ENCODE results near the gene DLG4.

The DLG4 gene

GRCh38 chr17:7191069-7191468 is 28.6 kb downstream of the DLG4 start:
- H3K9me3 ChIP-seq (ENCODE audit: insufficient read depth, low read depth, low read length), result no peaks in the 10 kb centered on the region
- H3K4me3 ChIP-seq (ENCODE audit: low read length, poor library complexity, severe bottlenecking), result no peak overlapping the region
- H3K4me2 ChIP-seq (ENCODE audit: low read depth, low read length, poor library complexity, severe bottlenecking), result no peak overlapping the region
- no peaks in the 10 kb centered on the region for H3F3A ChIP-seq (ENCODE audit: low read depth)
- no peaks in the 10 kb centered on the region for H3K79me2 ChIP-seq (ENCODE audit: insufficient read depth, low read length)
- no peak overlapping the region for H3K9ac ChIP-seq (ENCODE audit: low read depth, low read length, poor library complexity, severe bottlenecking)
- H4K20me1 ChIP-seq (ENCODE audit: insufficient read depth, low read length, poor library complexity, severe bottlenecking), result no peaks in the 10 kb centered on the region
- no peak overlapping the region for H2AFZ ChIP-seq (ENCODE audit: low read length)
- H3K36me3 ChIP-seq (ENCODE audit: insufficient read depth, low read length), result peaks cover 18% of the 10 kb centered on the region; the same call in 1 of the 2 replicates
- H3K27me3 ChIP-seq (ENCODE audit: insufficient read depth, low read length, poor library complexity, severe bottlenecking), result no peaks in the 10 kb centered on the region
- no peaks in the 10 kb centered on the region for H3K9me2 ChIP-seq (replicated peaks; ENCODE audit: low read depth, low read length)
- no peaks in the 10 kb centered on the region for H3K4me1 ChIP-seq (ENCODE audit: insufficient read depth, low read length, poor library complexity, severe bottlenecking)
- no peak for TF ChIP-seq CTCF (conservative IDR thresholded peaks at IDR 0.05; ENCODE audit: low read length)

GRCh38 chr17:7190276-7190917 is 29.2 kb downstream of the DLG4 start:
- Histone ChIP-seq H3K4me1 (ENCODE audit: insufficient read depth, low read length, poor library complexity, severe bottlenecking) (no peaks in the 10 kb centered on the region), H3K9me2 (replicated peaks; ENCODE audit: low read depth, low read length) (no peaks in the 10 kb centered on the region), H3K9me3 (ENCODE audit: insufficient read depth, low read depth, low read length) (no peaks in the 10 kb centered on the region), H3K9ac (ENCODE audit: low read depth, low read length, poor library complexity, severe bottlenecking) (no peak overlapping the region), H4K20me1 (ENCODE audit: insufficient read depth, low read length, poor library complexity, severe bottlenecking) (no peaks in the 10 kb centered on the region), H3K4me2 (ENCODE audit: low read depth, low read length, poor library complexity, severe bottlenecking) (no peak overlapping the region), H3K27me3 (ENCODE audit: insufficient read depth, low read length, poor library complexity, severe bottlenecking) (no peaks in the 10 kb centered on the region), H3F3A (ENCODE audit: low read depth) (no peaks in the 10 kb centered on the region), H3K4me3 (ENCODE audit: low read length, poor library complexity, severe bottlenecking) (no peak overlapping the region), H3K79me2 (ENCODE audit: insufficient read depth, low read length) (no peaks in the 10 kb centered on the region), H3K36me3 (ENCODE audit: insufficient read depth, low read length) (peaks cover 11% of the 10 kb centered on the region; the same call in 1 of the 2 replicates), H2AFZ (ENCODE audit: low read length) (no peak overlapping the region)
- TF ChIP-seq CTCF (conservative IDR thresholded peaks at IDR 0.05; ENCODE audit: low read length) (no peak), EZH2phosphoT487 (IDR thresholded peaks at IDR 0.05; ENCODE audit: borderline replicate concordance) (no peak)

GRCh38 chr17:7186241-7186640 is 33.4 kb downstream of the DLG4 start:
- no peaks in the 10 kb centered on the region for H3K27me3 ChIP-seq (ENCODE audit: insufficient read depth, low read length, poor library complexity, severe bottlenecking)
- TF ChIP-seq EZH2phosphoT487 (IDR thresholded peaks at IDR 0.05; ENCODE audit: borderline replicate concordance) (no peak), CTCF (conservative IDR thresholded peaks at IDR 0.05; ENCODE audit: low read length) (peak; percentile 46)
- H3K9me2 ChIP-seq (replicated peaks; ENCODE audit: low read depth, low read length), result no peaks in the 10 kb centered on the region
- H4K20me1 ChIP-seq (ENCODE audit: insufficient read depth, low read length, poor library complexity, severe bottlenecking), result no peaks in the 10 kb centered on the region
- no peak overlapping the region for H3K4me3 ChIP-seq (ENCODE audit: low read length, poor library complexity, severe bottlenecking)
- H2AFZ ChIP-seq (ENCODE audit: low read length), result no peak overlapping the region
- no peaks in the 10 kb centered on the region for H3F3A ChIP-seq (ENCODE audit: low read depth)
- H3K9me3 ChIP-seq (ENCODE audit: insufficient read depth, low read depth, low read length), result no peaks in the 10 kb centered on the region
- H3K4me1 ChIP-seq (ENCODE audit: insufficient read depth, low read length, poor library complexity, severe bottlenecking), result no peaks in the 10 kb centered on the region
- no peak overlapping the region for H3K4me2 ChIP-seq (ENCODE audit: low read depth, low read length, poor library complexity, severe bottlenecking)
- H3K79me2 ChIP-seq (ENCODE audit: insufficient read depth, low read length), result no peaks in the 10 kb centered on the region
- no peak overlapping the region for H3K9ac ChIP-seq (ENCODE audit: low read depth, low read length, poor library complexity, severe bottlenecking)
- peaks cover 5% of the 10 kb centered on the region; the same call in 1 of the 2 replicates for H3K36me3 ChIP-seq (ENCODE audit: insufficient read depth, low read length)

Measured in Loucy (cell line).